ENCODE results near the gene PHACTR4. TPM values are rescaled to one million over a fixed set of nuclear protein-coding genes. Genes with fewer than 3 reads are reported as not detected.

PHACTR4 gene
- total and polyA plus RNA-seq, 2 of the 8 experiments (the other 6 are each of a cell fraction or from before 2014, with no cell fraction given): 23.7 to 57.8 TPM

DNA sequence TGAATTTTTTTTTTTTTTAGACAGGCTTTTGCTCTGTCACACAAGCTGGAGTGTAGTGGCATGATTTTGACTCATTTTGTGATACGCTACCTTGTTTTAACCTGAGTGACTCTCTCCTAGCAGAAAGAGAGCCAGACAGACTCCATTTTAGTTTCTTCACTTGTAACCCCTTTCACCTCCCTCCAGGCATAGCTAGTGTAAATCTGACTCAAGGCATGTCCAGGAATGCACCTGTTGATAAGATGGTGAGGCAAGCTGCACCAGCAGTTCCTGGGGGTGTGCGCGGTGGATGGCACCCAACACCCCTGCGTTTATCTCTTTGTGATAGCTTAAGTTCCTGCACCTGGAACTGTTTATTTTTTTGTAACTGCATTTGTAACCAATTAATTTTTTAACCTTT lies 4.7 kb upstream of the PHACTR4 start (continued):
- TF ChIP-seq NANOG (IDR thresholded peaks at IDR 0.05; ENCODE audit: insufficient read depth, low read depth, low read length, poor library complexity, severe bottlenecking) (no peak), ZNF274 (IDR thresholded peaks at IDR 0.05; ENCODE audit: borderline replicate concordance, extremely low read depth, low read length) (no peak), CREB1 (IDR thresholded peaks at IDR 0.05) (no peak), EP300 (IDR thresholded peaks at IDR 0.05; ENCODE audit: borderline replicate concordance in 1 of 2, low read depth in 2 of 2, low read length in 2 of 2) (no peak), FOSL1 (IDR thresholded peaks at IDR 0.05; ENCODE audit: insufficient read depth, low read depth, low read length) (no peak), RNF2 (IDR thresholded peaks at IDR 0.05; ENCODE audit: borderline replicate concordance, low read depth, low read length, missing control alignments, poor library complexity, severe bottlenecking) (no peak), BACH1 (IDR thresholded peaks at IDR 0.05; ENCODE audit: low read length) (no peak)

Measured in H1 (cell line).